Measurements from ENCODE around the gene RALGAPB.
"Not testable (repeated sequence)": the region's sequence is repeated elsewhere in the genome, so short reads cannot be mapped to it uniquely, and the experiment has no call there.

The RALGAPB gene

DNA sequence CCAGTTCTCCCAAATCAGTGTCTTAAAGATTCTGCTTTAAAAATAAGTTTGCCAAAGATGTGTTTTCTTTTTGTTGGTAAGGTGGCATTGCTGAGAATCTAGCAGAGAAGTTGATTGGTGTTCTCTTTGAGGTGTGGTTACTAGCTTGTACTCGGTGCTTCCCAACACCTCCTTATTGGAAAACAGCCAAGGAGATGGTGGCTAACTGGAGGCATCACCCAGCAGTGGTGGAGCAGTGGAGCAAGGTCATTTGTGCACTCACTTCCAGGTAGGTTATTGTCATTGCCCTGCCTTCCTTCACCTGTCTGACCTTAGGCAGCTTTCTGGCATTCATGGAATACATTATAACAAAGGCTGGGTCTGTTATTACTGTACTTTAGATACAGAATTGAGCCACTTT, 26.7 kb downstream of the RALGAPB start:
- DNase-seq = no peak

DNA sequence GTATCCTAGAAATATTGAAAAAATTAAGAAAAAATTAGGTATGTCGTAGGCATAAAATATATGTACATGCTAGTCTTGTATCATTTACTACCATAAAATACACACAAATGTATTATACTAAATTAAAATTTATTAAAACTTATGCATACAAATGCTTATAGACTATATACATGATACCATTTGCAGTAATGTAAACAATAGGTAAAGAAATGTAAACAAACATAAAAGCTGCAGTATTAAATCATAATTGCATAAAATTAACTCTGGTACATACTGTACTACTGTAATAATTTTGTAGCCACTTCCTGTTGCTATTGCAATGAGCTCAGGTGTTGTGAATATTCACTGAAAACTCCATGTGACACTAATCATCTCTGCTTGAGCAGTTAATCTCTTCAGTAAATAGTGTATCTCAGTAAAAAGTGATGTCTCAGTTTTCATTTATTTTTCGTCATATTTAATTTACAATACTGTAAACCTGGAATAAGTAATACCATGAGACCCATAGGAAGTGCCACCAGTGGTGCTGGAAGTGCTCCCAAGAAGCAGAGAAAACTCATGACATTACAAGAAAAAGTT, 29.3 kb downstream of the RALGAPB start:
- no peak for DNase-seq

GRCh38 chr20:38504368-38505090, 31.9 kb downstream of the RALGAPB start:
- no peak for DNase-seq

DNA sequence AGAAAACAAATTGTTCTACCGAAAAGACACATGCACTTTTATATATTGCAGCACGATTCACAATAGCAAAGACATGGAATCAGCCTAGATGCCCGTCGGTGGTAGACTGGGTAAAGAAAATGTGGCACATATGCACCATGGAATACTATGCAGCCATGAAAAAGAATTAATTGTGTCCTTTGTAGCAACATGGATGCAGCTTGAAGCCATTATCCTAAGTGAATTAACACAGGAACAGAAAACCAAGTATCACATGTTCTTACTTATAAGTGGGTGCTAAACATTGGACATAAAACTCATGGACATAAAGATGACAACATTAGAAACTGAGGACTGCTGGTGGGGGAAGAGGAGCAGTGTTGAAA, 32.4 kb downstream of the RALGAPB start:
- no peak for DNase-seq

- DNase-seq = not testable (repeated sequence)
Observed at GRCh38 chr20:38511726-38512125, 39.1 kb downstream of the RALGAPB start.

DNA sequence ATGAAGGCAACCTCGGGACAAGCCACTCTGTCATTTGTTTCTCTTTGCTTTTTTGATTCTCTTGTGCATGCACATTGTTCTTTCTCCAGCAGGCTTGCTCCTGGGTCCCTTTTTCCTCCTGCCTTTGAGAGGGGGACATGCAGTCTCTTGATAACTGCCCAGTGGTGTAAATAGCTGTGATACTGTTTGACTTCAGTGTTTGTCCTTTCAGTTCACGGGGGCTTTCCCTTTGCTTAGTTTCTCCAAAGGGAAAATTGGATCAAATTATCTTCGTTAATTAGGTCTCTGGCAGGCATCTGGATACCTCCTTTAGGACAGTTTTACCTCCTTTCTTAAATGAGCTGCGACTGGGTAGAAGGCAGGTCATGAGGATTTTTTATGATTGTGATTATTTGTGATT, 41.5 kb downstream of the RALGAPB start:
- no peak for DNase-seq

GRCh38 chr20:38514947-38515346, 42.3 kb downstream of the RALGAPB start:
- no peak for DNase-seq

DNA sequence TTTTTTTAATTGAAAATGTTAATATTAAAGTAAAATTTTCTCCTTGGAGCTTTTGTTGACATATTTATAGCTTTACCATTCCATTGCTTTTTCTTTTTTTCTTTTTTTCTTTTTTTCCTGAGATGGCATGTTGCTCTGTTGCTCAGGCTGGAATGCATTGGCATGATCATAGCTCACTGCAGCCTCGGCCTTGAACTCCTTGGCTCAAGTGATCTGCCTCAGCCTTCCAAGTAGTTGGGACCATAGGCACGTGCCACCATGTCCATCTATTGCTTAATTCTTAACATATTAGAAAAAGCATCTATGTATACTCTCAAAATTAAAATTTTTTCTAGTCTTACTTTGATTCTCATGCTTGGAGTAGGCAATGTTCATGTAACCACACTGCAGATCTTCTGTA, 43.0 kb downstream of the RALGAPB start:
- no peak for DNase-seq

GRCh38 chr20:38519426-38519825, 46.8 kb downstream of the RALGAPB start:
- no peak for DNase-seq

GRCh38 chr20:38520261-38520660, 47.6 kb downstream of the RALGAPB start:
- no peak for DNase-seq

- no peak for DNase-seq
Observed at GRCh38 chr20:38523697-38524096, 51.1 kb downstream of the RALGAPB start.

GRCh38 chr20:38528167-38528566, 55.5 kb downstream of the RALGAPB start:
- no peak for DNase-seq

DNA sequence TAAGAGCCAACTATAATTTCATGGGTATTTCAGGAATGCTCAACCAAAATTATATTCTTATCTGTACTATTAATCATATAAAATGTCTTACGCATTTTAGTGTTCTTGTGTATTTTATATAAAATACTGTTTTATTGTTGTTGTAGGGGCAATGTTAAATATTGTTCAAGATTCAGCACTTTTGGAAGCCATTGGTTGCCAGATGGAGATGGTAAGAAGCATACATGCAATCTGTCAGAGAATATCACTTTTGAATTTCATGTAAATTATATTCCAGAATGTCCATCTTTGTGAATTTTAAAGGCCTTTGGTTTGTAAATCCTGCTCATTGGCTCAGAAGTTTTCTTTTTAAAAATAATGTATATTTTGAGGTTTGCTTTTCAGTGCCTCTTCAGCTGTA, 58.4 kb downstream of the RALGAPB start:
- no peak for DNase-seq

DNA sequence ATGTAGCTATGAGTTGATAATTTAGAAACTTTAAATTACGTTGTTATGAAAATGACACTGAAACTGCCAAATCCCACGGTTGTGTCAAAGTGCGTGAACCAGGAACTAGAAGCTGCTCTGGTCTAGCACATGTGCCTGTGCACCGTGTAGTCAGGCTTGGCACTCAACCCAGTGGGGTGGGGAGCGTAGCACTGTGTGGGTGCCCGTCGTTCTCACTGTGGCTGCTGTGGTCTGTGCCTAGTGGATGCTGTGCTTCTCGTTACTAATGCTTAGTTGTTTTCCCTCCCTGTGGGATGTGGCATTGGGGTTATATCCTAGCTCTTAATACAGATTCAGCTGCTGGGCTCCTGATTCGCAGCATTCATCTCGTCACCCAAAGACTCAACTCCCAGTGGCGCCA, 62.1 kb downstream of the RALGAPB start:
- no peak for DNase-seq

DNA sequence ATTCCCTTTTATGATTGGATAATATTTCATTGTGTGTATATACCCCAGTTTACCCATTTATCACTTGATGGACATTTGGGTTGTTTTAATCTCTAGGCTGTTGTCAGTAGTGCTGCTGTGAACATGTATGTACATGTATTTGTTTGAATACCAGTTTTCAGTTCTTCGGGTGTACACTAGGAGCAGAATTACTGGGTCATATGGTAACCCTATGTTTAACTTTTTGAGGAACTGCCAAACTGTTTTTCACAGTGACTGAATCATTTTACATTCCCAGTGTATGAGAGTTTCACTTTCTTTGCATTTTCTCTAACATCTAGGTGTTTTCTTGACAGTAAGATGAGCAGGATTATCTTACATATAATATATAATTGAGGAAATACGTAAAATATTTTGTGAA, 63.7 kb downstream of the RALGAPB start:
- no peak for DNase-seq

GRCh38 chr20:38537176-38537575, 64.5 kb downstream of the RALGAPB start:
- no peak for DNase-seq

DNA sequence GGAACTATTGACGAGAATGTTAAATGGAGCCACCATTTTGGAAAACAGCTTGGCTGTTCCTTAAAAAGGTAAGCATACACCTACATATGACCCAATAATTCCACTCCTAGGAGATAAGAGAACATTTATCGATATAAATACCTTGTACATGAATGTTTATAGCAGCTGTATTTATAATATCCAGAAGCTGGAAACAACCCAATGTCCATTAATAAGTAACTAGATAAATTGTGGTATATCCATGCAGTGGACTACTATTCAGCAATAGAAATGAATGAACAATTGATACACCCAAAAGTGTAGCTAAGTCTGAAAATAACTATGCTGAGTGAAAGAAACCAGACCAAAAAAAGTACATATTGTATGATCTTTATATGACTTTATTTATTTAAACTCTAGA, 66.1 kb downstream of the RALGAPB start:
- DNase-seq = no peak

DNA sequence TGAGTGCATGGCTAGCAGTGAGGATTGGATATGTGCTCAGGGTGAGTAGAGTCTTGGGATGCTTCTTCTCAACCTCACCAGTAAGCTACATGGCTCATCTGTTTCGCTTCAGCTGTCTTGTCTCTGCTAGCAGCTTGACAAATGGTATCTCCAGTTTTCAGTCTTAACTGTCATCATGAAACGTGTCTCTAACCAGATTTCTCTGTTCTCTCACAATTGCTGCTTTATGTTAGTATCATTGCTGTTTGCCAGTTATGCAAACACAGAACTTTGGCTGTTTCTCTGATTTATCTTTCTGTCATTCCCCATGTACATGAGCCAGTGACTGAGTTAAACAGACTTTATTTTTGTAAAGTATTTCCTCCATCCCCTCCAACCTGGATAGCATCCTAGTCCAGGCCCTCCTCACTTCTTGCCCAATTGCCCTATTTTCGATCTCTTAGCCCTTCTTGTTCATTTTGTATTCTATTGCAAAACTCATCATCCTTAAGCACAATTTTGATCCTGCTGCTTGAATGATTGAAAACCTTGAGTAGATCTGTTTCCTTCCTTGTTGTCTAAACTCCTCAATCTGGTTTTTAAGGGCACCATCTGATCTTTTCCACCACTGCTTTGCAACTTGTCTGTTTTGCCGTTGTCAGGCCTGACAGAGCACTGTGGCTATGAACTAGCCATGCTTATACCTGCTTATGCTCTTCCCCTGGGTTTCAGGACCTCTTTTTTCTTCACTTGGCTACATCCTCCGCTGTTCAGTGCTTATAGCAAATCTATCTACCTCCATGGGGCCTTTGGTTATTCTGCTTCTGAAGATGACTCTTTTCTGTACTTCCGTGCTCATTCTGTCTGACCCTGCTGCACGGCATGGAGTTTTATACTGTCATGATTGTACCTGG, 70.6 kb downstream of the RALGAPB start:
- no peak for DNase-seq

DNA sequence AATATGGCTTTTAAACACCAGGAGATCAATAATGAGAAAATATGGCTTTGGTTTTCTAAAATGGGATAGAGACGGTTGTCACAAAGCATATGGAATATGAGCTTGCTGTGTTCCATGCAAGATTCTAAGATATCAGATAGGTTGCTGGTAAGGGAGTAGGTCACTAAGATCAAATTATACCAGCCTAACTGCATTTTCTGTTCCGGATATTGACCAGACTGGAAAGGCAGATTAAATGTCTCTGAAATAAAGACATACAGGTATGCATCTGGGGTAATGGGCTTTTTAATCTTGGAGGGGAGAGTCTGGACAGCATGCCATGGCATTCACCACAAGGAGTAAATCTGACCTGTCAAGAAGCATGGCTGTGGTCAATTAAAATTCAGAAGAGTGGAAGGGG, 73.1 kb downstream of the RALGAPB start:
- no peak for DNase-seq

DNA sequence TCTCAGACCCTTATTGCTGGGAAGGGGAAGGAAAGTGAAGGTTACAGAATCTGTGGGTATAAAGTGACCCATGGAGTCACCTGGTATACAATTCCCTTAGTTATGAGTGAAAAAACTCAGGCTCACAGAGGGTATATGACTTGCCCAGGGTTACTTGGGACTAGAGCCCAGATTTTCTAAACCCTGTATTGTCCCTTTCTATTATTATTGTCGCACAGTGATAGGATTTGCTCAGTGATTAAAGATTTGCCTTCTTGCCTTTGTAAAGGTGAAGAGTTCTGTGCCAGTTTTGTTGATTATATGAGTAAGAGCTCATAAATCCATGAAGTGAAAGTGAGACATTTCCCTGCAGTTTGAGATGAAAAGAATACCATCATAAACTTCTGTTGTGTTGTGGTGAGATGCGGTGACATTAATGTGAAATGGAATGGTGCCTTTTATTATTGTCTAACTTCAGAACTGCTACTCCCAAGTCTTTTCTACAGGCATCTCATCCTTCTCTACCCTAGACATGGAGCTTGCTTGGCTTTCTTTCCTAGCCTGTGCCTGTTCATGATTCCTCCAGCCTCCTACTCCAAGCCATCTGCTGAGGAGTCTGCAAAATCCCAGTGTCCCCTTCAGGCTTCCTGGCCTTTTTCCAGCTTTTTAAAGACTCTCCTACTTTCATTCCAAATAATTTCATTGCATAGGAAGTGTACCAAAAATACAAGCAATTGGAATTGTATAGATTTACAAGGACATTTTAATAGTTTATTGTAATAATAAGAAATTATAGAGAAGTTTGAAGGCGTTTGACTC, 74.8 kb downstream of the RALGAPB start:
- no peak for DNase-seq

DNA sequence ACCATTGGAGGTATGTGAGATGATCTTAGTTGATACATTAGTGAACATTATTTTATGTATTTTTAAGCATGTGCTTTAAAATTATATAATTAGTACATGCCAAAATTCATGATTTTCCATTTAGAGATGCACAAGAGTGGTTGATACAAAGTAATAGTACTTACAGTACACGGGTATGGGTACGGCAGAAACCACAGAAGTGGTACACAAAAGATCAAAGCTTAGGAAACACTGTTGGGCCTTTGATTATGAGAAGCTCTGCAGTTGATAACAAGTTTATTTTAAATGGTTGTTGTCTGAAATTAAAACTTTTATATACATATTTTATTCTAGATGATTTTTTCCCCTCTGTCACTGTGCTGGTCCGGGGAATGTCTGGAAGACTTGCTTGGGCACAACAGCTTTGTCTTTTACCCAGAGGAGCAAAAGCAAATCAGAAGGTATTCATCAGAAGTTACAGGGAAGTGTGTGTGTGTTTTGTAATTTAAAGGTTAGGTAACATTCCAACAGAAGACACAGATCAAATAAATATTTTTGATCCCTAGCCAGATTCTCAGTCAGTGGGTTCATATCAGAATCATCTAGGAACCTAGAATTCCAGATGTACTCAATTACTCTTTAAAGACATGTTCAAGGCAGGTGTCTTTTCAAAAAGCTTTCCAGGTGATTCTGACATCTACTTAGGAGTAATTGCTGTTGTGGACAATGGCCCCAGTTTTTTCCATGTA, 75.9 kb downstream of the RALGAPB start:
- DNase-seq = no peak

- DNase-seq = no peak
Observed at GRCh38 chr20:38550274-38550673, 77.6 kb downstream of the RALGAPB start.
